B cell (primary cell): ENCODE data around the gene MVB12B.

Source experiments
- CTCF ChIP-seq: fragments of 200-600 bp; IDR thresholded peaks from one replicate; pipeline ENCODE4 v1.8.0; 2022; ENCODE audit warnings: antibody characterized with exemption, mild to moderate bottlenecking
- EZH2 ChIP-seq: IDR thresholded peaks from 2 replicates; pipeline ENCODE4 v1.6.1; 2012; ENCODE audit warnings: borderline replicate concordance, low read depth, mild to moderate bottlenecking, moderate library complexity, low read length; ENCODE audit not compliant: insufficient read depth, poor library complexity, severe bottlenecking

GRCh38 chr9:126393876-126394275, 67.2 kb downstream of the MVB12B start:
- TF ChIP-seq CTCF: no peak
- TF ChIP-seq EZH2: no peak
